NT2/D1 (cell line): ENCODE results near the gene LRCOL1.

Experiments
- SUZ12 ChIP-seq: IDR thresholded peaks from 2 replicates; pipeline ENCODE4 v1.6.1; 2011; ENCODE audit not compliant: insufficient read length, insufficient read depth; ENCODE audit errors: extremely low read depth
- YY1 ChIP-seq: IDR thresholded peaks from 2 replicates; pipeline ENCODE4 v1.6.1; 2011; ENCODE audit not compliant: insufficient read length, insufficient read depth
- ZNF274 ChIP-seq: IDR thresholded peaks from 2 replicates; pipeline ENCODE4 v1.6.1; 2011; ENCODE audit warnings: mild to moderate bottlenecking, low read depth, low read length

- TF ChIP-seq YY1 (no peak), ZNF274 (no peak), SUZ12 (no peak)
These were observed 27.4 kb upstream of the LRCOL1 start for GRCh38 chr12:132637811-132638210.
